ENCODE data around the gene PRDX5.

Gene PRDX5

GRCh38 chr11:64340671-64341335 lies 22.9 kb downstream of the PRDX5 start:
- no peak overlapping the region for H3K4me3 ChIP-seq (ENCODE audit: low read length)
- DNase-seq (ENCODE audit: low read depth): no peak
- TF ChIP-seq, protein P1, sequence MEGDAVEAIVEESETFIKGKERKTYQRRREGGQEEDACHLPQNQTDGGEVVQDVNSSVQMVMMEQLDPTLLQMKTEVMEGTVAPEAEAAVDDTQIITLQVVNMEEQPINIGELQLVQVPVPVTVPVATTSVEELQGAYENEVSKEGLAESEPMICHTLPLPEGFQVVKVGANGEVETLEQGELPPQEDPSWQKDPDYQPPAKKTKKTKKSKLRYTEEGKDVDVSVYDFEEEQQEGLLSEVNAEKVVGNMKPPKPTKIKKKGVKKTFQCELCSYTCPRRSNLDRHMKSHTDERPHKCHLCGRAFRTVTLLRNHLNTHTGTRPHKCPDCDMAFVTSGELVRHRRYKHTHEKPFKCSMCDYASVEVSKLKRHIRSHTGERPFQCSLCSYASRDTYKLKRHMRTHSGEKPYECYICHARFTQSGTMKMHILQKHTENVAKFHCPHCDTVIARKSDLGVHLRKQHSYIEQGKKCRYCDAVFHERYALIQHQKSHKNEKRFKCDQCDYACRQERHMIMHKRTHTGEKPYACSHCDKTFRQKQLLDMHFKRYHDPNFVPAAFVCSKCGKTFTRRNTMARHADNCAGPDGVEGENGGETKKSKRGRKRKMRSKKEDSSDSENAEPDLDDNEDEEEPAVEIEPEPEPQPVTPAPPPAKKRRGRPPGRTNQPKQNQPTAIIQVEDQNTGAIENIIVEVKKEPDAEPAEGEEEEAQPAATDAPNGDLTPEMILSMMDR (IDR thresholded peaks at IDR 0.05; ENCODE audit: insufficient read depth, low read depth, low read length, missing control alignments): no peak

DNA sequence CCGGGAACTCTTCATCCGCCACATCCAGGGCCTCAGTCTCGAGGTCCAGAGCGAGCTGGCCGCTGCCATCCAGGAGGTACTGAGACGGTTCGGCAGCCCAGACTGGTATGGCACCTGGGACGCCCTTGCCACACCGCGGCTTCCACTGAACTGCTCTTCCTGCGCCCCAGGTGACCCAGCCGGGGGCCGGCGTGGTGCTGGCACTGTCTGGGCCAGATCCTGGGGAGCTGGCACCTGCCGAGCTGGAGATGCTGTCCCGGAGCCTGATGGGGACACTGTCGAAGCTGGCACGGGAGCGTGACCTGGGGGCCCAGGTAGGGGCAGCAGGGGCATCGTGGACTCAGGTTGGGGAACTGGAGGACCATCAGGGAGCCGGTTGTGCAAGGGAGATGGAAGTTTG lies 23.5 kb downstream of the PRDX5 start:
- H3K4me3 ChIP-seq (ENCODE audit: low read length): no peak overlapping the region
- TF ChIP-seq, protein P1 (IDR thresholded peaks at IDR 0.05; ENCODE audit: insufficient read depth, low read depth, low read length, missing control alignments): no peak
- no peak for DNase-seq (ENCODE audit: low read depth)

GRCh38 chr11:64341851-64342791 lies 24.2 kb downstream of the PRDX5 start:
- TF ChIP-seq, protein P1 (IDR thresholded peaks at IDR 0.05; ENCODE audit: insufficient read depth, low read depth, low read length, missing control alignments): peak; percentile 30
- DNase-seq (ENCODE audit: low read depth): peak; percentile 96
- H3K4me3 ChIP-seq (ENCODE audit: low read length): peak overlapping the region; percentile 22

DNA sequence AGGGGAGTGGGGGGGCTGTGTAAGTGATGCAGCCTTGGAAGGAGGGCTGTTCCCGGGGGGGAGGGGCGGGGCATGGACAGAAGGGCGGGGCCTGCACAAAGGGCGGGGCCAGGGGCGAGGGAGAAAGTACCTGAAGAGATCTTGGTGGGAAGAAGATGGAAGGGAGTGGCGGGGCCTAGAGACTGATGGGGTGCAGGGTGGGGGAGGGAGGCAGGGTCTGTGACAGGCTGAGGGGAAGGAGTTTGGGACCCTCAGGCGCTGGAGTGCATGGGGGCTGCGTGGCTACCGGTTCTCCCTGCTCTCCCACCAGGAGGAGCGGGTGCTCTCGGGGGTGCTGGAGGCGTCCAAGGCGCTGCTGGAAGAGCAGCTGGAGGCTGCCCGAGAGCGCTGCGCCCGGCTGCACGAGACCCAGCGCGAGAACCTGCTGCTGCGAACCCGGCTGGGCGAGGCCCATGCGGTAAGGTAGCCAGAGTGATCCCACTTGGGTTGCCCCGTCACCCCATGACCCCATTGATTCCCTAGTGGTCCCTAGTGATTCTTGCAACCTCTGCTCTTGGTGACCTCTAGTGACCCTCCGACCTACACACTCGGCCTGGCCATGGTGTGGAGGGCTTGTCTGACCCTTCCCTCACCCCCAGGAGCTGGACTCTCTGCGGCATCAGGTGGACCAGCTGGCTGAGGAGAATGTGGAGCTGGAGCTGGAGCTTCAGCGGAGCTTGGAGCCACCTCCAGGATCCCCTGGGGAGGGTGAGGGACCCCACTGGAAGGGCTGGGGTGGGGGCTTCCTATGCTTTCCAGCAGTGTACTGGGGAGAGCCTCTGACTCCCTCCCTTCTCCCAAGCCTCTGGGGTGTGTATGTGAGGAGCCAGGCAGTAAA lies 25.2 kb downstream of the PRDX5 start:
- peak overlapping the region; percentile 20 for H3K4me3 ChIP-seq (ENCODE audit: low read length)
- DNase-seq (ENCODE audit: low read depth): no peak
- TF ChIP-seq, protein P1 (IDR thresholded peaks at IDR 0.05; ENCODE audit: insufficient read depth, low read depth, low read length, missing control alignments): no peak

GRCh38 chr11:64343767-64344559 lies 26.0 kb downstream of the PRDX5 start:
- no peak overlapping the region for H3K4me3 ChIP-seq (ENCODE audit: low read length)
- DNase-seq (ENCODE audit: low read depth): peak; percentile 37
- TF ChIP-seq, protein P1 (IDR thresholded peaks at IDR 0.05; ENCODE audit: insufficient read depth, low read depth, low read length, missing control alignments): peak; percentile 42

DNA sequence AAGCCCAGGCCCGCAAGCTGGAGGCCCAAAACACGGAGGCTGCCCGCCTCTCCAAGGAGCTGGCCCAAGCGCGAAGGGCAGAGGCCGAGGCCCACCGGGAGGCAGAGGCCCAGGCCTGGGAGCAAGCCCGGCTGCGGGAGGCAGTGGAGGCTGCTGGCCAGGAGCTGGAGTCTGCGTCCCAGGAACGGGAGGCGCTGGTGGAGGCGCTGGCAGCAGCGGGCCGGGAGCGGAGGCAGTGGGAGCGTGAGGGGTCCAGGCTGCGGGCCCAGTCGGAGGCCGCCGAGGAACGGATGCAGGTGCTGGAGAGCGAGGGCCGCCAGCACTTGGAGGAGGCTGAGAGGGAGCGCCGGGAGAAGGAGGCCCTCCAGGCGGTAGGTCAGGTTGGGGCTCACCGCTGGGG lies 26.9 kb downstream of the PRDX5 start:
- TF ChIP-seq, protein P1 (IDR thresholded peaks at IDR 0.05; ENCODE audit: insufficient read depth, low read depth, low read length, missing control alignments): no peak
- DNase-seq (ENCODE audit: low read depth): no peak
- H3K4me3 ChIP-seq (ENCODE audit: low read length): no peak overlapping the region

Measured in epithelial cell of esophagus (primary cell).